ENCODE data around the gene FMNL1.

The FMNL1 gene

GRCh38 chr17:45260204-45260783, 38.6 kb downstream of the FMNL1 start:
- DNase-seq, result no peak

GRCh38 chr17:45261577-45262515, 40.2 kb downstream of the FMNL1 start, which contains the start of gene SPATA32:
SPATA32 (minus strand) TSS chr17:45262094; CDS start chr17:45262016, 78 bp downstream.
- peak; percentile 55 for DNase-seq

GRCh38 chr17:45262516-45263476, 41.1 kb downstream of the FMNL1 start:
- no peak for DNase-seq

- DNase-seq, result no peak
These were observed 41.8 kb downstream of the FMNL1 start for GRCh38 chr17:45263477-45263860.

GRCh38 chr17:45264430-45264829, 42.7 kb downstream of the FMNL1 start:
- no peak for DNase-seq

- no peak for DNase-seq
These were observed 43.3 kb downstream of the FMNL1 start for GRCh38 chr17:45264988-45265387.

GRCh38 chr17:45265821-45266220, 44.1 kb downstream of the FMNL1 start:
- peak; percentile 86 for DNase-seq

GRCh38 chr17:45266372-45266926, 44.8 kb downstream of the FMNL1 start:
- DNase-seq, result no peak

GRCh38 chr17:45267436-45268055, 45.9 kb downstream of the FMNL1 start:
- DNase-seq, result no peak

GRCh38 chr17:45269912-45270311, 48.2 kb downstream of the FMNL1 start:
- DNase-seq, result no peak

GRCh38 chr17:45270828-45271418, 49.2 kb downstream of the FMNL1 start:
- DNase-seq, result no peak

- no peak for DNase-seq
These were observed 49.9 kb downstream of the FMNL1 start for GRCh38 chr17:45271603-45272002.

- no peak for DNase-seq
These were observed 51.9 kb downstream of the FMNL1 start for GRCh38 chr17:45273551-45273957.

- DNase-seq, result no peak
These were observed 52.3 kb downstream of the FMNL1 start for GRCh38 chr17:45274033-45274432.

GRCh38 chr17:45276031-45276430, 54.3 kb downstream of the FMNL1 start:
- no peak for DNase-seq

GRCh38 chr17:45277216-45277849, 55.6 kb downstream of the FMNL1 start:
- DNase-seq, result peak; percentile 88

GRCh38 chr17:45277992-45278391, 56.3 kb downstream of the FMNL1 start:
- DNase-seq, result no peak

GRCh38 chr17:45279898-45280297, 58.2 kb downstream of the FMNL1 start:
- DNase-seq, result no peak

GRCh38 chr17:45282683-45283644, 61.3 kb downstream of the FMNL1 start:
- DNase-seq, result peak; percentile 53

GRCh38 chr17:45283711-45284110, 62.0 kb downstream of the FMNL1 start:
- no peak for DNase-seq
